Effector CD8-positive, alpha-beta T cell (primary cell): Measurements from ENCODE around the gene CYSTM1.

Experiments used
- DNase-seq: peaks from one replicate; lab custom pipeline; 2025; lab: John Stamatoyannopoulos, UW

CYSTM1 gene

DNA sequence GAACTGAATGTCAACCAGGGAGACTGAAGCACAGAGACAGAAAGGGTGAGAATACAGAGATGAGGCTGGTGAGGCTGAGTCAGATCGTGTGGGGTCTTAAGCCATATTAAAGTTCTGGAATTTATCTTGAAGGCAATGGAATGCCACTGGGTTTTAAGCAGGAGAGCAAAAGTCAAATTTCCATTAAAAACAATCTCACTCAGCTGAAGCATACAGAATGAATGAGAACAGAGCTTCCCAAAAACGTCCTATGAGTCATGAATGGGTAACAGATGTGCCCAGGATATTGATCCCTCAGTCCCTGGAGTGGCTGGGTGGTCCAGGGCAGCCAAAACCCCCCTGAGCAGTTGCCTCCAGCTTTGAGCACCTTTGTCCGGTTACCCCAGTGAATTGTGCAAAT lies 83.0 kb downstream of the CYSTM1 start:
- no peak for DNase-seq

DNA sequence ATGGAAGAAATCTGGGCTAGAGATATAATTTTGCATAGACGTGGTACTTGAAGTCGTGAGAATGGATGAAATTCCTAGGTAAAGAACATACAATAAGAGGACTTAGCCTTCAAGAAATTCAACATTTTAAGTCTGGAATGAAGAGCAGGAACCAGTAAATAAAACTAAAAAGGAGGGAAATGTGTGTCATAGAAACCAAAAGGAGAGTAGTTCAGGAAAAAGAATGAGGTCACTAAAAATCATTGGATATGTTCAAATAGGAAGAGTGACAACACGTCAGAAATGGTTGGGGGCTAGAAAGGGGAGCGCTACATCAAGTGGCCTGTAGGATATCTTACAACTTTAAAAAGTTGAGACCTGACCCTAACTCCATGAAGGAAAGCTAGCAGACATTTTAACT lies 83.9 kb downstream of the CYSTM1 start:
- DNase-seq = no peak

DNA sequence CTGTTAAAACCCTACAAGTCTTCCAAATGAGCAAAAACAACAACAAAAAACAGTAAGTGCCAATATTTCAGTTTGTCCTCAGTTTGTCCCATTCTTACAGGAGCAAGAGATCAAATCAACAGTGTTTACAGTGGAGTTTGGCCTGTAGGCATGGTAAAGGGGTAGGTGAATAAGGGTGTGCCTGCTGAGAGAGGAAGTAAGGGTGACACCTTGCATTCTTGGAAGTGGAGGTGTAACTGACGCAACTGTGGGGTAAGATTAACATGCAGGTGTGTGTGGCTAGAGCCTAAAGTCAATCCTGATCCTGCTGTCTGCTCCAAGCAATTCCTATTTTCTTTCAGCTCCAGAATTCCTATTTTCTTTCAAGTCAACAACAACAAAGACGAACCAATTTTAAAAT lies 84.5 kb downstream of the CYSTM1 start:
- DNase-seq = no peak

DNA sequence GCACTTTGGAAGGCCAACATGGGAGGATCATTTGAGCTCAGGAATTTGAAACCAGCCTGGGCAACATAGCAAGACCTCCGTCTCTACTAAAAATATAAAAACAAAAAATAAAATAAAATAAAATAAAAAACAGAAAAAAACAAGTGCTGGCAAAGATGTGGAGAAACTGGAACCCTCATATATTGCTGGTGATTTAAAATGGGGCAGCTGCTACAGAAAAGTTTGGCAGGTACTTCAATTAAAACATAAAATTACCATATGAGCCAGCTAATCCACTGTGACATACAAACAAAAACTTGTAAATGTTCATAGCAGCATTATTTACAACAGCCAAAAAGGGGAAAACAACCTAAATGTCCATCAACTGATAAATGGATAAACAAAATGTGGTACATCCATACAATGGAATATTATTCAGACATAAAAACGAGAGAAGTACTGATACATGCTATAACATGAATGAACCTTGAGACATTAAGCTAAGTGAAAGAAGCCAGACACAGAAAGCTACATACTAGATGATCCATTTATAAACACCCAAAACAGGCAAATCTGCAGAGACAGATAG lies 85.2 kb downstream of the CYSTM1 start:
- DNase-seq = no peak

DNA sequence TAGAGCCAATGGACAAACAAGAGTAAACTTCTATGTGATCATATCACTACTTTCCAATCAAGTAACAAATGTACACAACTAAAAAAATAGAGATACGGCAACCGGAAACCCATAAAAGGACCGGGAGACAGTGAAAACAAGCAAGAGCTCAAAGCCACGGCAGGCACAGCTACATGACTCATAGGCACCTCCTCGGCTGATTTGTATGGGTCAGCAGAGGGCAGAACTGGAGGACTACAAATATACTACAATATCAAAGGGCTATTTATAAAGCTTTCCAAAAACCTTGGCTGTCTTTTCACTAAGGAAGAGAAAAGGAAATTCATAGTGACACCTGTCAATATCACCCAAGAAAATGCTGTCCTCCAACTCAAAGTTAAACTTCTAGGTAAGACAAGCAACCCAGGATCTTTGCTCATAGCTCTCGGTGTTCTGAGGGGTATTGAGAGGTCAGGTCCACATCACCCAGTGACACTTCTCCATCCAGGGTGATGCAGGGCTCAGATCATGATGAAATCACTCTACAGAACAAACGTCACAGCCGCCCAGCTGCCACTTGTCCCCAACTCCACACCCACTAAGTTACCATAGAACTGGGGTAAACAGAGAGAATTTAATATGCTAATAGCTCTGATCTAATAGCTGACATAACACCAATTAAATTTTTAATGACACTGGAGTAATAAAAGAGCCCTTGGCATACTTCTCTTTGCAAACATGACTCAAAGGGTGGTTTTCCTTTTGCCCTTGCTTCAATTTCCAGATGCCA lies 86.6 kb downstream of the CYSTM1 start:
- DNase-seq = no peak

DNA sequence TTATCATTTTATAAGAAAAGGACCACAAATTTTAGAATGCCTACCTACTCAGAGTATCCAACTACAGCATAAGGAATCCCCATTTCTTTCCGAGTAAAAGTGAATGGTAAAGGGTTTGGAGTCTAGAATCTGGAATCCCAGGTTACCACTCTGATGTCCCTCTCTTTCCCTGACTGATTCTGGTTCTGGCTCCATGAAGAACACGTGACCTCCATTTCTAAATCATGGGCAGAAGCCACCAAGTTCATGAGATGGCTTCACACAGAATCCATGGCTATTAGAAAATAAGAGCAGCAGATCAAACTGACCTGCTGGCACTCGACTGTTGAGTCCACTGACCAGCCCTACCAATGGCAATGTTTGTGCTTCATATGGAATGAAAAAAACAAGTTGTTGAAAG lies 87.2 kb downstream of the CYSTM1 start:
- no peak for DNase-seq

DNA sequence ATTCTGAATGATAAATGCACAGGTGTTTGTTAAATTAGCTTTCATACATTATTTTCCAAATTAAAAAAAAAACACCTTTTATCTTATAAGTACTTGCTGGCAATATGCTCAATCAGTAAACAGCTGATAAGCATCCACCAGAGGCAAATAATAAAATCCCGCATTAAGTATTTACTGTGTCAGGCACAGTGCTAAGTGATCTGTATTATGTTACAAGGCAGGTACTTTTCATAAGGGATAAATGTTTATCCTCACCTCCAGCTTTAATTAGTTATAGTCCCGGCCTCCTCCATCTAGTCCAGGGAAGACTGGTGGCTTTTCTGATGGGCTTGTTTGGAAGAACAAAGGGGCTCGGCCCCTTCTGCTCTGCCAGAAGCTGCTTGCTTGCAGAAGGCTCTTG lies 87.9 kb downstream of the CYSTM1 start:
- no peak for DNase-seq

DNA sequence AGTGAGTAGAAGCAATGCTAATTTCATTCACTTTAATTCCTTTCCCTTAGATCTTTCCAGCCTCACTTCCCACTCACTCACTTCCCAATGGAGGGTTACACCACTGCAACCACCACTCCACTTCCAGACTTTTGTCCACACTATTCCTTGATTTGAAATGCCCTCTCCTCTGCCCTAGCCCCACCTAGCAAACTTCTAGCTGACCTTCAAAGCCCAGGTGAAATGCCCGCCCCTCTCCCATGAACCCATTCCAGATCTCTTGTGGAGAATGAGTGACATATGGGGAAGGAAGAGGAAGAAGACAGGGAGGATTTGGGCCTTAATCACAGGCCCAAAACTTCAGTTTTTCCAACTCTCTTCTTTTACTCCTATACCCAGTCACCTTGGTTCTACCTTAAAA lies 90.9 kb downstream of the CYSTM1 start:
- no peak for DNase-seq

DNA sequence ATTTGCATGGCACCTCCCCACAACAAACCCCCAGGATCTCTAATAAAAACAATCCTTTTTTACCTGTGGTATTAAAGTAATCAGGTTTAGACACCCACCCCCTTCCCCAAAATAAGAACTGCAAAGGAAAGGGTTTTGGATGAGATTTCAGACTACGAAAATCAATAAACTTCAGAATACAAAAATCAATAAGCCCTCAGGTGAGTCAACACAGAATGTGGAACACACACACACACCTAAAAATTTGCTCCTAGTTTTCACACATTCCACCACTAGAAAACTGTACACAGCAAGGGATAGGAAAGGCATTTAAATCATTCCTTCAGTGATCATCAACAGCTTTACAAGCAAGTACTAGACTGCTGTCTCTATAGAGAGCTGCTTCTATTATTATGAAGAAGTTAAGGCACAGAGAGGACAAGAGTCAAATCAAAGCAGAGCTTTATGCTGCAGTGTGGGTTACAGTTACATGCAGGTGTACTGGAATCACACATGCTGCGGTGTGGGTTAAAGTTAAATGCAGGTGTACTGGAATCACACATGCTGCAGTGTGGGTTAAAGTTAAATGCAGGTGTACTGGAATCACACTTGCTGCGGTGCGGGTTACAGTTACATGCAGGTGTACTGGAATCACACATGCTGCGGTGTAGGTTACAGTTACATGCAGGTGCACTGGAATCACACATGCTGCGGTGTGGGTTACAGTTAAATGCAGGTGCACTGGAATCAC lies 91.6 kb downstream of the CYSTM1 start:
- DNase-seq = no peak

DNA sequence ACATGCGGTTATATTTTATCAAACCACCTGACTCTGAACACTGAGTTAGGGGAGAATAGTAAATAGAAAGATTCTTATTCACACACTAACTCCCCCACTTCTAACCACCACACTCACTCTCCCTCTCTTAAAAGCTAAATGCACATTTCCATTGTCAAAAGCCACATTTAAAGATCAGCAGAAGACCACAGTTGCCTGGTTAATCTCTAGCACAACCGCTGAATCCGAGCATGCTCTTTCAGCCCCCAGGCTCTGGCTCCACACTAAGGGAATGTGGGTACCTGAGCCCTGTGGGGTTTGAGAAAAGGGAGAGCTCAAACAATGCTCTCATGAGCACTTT lies 92.2 kb downstream of the CYSTM1 start:
- DNase-seq = no peak

DNA sequence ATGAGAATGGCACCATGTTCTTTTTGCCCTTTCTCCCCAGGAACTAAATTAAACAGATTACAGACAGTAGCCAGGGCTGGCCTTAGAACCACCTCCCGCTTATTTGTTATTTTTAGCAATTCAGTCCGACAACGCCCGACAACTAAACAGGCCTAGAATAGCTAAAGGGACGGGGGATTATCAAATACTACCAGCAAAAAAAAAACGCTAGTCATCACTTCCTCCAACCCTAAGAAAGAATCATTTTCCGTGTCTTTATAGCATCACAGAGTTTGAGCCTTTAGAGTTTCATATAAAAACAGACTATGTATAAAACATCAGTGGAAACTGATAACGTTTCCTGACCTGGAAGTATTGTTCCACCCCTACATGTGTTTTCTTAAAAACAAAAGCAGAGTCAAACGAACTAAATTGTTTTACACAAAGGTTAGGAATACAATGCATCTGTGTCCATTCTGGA lies 92.6 kb downstream of the CYSTM1 start:
- no peak for DNase-seq

DNA sequence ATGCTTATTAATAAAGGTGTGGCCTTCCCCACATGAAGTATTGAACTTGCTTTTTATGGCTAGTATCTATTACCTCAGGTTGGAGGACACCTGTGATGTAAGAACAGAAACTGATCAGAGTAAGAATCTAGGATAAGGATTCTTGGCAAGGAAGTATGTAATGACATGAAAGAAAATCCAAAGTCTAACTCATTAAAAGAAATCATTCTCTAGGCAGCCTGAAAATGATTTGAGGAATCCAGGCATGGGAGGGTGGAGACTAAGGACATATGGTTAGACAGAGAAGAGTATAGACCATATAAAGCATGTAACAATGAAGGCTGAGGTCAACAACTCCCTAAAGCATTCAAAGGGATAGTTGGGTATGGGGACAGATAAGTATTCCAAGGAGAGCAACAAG lies 95.0 kb downstream of the CYSTM1 start:
- no peak for DNase-seq

DNA sequence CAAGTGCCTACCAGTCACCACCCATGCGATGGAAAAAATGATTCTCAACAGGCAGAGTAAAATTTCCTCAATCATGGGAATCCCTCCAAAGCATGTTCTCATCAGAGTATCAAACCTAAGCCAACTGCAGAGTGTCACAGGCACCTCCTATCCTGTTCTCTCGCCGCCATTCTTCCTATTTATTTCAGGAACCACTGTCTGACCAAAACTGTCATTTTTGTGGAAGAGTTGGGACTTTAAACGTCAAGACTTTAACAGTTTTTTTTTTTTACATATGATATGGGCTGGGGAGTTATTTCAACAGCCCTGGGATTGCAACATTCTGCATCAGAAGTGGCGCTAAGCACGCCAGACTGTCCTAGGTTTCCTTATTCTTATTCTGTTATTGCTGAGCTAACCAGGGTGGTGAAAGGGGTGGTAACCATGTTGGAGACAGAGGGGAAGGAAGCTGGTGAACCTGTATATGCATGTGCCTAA lies 98.5 kb downstream of the CYSTM1 start:
- DNase-seq = no peak

DNA sequence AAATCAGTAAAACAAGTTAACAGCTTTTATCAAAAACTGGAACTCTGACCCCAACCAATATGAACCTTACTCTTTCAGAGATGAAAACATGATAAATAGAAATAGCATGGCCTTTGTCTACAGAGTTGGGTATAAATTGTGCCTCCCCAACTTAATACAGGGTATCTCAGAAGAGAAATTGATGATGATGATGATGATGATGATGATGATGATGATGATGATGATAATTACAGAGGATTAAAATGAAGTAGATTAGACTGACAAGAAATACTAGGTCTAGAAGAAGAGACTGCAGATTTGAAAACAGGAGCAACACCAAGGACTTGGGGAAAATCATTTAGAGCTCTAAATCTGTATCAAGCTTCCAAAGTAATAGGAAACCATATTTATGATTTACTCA lies 100.8 kb downstream of the CYSTM1 start:
- no peak for DNase-seq

DNA sequence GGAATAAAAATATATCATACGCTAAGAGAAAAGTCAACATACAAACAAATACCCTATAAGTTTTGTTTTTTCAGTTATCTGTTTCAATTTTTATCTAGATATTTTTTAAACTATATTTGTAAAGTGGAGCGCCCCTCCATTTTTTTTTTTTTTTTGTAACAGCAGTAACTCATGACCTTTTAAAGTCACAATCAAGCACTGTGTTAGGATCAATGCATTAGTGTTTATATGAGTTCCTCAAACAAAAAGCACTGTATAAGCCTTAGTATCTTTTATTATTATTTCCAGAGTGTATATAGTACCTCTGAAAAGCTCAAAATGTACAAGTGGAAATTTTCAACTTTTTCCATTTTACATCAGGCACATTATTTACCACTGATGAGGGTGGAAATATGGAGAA lies 107.3 kb downstream of the CYSTM1 start:
- DNase-seq = no peak

DNA sequence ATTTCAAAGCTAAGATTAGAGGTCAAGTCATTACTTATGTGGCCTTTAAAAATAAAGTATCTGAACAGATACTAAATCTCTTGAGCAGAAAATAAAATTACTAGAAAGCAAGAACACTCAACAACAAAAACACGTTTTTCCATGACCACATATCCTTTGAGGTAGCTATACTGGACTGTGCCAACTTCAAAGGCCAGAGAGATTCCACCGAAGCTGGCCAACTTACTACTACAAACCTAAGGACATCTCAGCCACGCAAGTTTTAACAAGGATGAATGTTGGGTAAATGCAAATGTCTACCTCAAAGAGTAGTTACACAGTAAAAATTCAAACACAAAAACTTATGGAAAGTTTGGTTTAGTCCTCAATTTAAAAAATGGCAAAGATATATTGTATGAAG lies 109.0 kb downstream of the CYSTM1 start:
- DNase-seq = no peak

DNA sequence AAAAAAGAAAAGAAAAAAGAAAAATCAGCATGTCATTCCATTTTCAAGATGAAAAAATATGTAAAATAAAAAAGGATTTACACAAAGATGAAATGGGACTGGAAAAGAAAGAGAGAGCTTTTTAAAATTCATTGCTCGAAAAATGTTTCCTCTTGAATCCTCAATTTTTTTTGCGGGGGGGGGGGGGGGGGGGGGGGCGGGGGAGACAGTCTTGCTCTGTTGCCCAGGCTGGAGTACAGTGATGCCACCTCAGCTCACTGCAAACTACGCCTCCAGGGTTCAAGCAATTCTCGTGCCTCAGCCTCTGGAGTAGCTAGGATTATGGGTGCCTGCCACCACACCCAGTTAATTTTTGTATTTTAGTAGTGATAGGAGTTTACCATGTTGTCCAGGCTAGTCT lies 111.4 kb downstream of the CYSTM1 start:
- no peak for DNase-seq

DNA sequence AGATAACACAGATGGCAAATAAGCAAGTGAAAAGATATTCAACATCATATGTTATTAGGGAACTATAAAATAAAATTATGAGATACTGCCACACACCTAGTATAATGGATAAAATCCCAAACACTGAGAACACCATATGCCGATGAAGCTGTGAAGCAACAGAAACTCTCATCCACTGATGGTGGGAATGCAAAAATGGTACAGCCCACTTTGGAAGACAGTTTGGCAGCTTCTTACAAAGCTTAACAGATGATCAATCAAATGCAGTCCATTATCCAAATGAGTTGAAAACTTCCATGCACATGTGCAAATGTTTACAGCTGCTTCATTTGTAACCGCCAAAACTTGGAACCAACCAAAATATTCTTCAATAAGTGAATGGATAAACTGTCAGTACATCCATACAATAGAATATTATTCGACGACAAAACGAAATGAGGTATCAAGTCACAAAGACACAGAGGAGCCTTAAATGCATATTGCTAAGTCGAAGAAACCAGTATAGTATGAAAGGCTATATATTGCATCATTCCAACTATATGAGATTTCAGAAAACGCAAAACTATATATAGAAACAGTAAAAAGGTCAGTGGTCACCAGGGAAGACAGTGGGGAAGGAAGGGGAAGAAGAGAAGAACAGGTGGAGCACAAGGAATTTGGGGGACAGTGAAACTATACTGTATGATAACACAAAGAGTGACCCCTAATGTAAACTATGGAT lies 113.0 kb downstream of the CYSTM1 start:
- DNase-seq = no peak

DNA sequence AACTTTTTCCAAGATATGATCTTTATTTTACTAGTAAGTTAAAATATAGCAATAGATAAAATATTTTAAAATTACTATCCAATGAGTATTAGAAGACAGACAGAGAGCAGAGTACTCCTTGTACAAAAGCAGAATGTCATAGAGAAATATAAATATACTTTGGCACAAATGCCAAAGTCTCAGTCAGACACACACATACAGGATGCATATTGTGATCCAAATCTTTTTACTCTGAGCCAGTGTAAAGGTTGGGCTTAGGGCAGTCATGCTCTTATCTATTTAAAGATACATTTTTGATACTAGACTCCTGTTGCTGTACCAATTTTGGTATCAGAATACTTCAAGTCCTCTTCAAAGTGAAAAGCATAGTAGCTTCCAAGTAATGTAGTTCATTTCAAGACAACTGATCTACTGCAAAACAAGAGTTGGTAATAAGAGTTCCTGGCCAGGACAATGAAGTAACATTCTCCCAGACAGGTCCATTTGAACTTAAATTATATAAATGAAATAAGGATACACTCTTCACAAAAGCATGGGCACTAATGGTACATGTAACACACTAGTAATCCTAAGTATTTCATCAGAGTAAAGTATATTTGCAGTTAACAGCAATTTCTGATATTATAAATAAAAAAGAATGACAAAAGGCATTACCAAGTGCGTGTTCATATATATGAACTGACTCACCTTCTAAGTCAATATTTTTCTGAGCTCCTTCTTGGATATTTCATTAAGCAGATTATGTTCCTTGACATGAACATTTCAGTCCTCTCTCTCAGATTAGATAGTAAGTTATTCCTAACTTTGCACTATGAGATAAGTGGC lies 117.4 kb downstream of the CYSTM1 start:
- DNase-seq = no peak
